Measurements from ENCODE around the gene RAET1L.
A peak's percentile ranks its signal among the peaks of the same experiment; 100 is the strongest.
"Not testable (repeated sequence)": the region's sequence is repeated elsewhere in the genome, so short reads cannot be mapped to it uniquely, and the experiment has no call there.

Gene RAET1L

GRCh38 chr6:150025201-150025917 lies at the start of gene RAET1L:
TSS of gene RAET1L (minus strand) at chr6:150025532. CDS start at chr6:150025471, 61 bp downstream.
- DNase-seq (ENCODE audit: low read depth in 3 of 3): peak in 1 of 3 experiments; percentile 25

- DNase-seq (ENCODE audit: low read depth in 3 of 3): no peak
Observed at GRCh38 chr6:150075034-150075421, 49.7 kb upstream of the RAET1L start.

GRCh38 chr6:150074396-150075033 lies 49.2 kb upstream of the RAET1L start:
- DNase-seq (ENCODE audit: low read depth in 3 of 3): not testable (repeated sequence)

GRCh38 chr6:150072201-150072600 lies 46.9 kb upstream of the RAET1L start:
- DNase-seq (ENCODE audit: low read depth in 3 of 3): peak in 1 of 3 experiments; percentile 24

DNA sequence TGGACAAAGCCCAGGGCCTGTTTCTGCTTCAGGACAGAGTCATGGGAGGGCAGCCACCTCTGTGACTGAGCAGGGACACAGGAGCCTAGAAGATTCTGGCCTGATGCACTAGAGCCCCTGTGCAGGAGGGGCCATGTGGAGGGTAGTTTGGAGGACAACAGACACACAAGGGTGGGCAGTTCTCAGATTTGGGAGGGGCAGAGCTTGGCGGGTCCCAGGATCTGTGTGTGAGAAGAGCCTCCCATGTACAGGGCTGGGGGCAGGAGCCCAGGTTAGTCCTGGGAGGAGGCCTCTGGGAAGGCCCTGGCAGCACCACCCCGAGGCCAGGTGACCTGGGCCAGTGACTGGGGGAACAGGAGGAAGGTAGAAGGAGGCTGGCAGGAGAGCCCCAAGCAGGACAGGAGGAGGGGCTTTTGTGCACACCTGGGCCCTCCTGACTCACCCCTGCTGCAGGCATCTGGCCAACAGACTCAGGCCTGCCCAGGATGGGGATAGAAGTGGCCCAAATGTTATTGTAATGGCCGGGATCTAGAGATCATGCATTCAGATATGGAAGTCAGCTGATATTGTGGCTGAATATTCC lies 45.0 kb upstream of the RAET1L start:
- no peak for DNase-seq (ENCODE audit: low read depth in 3 of 3)

- no peak for DNase-seq (ENCODE audit: low read depth in 3 of 3)
Observed at GRCh38 chr6:150069706-150070105, 44.4 kb upstream of the RAET1L start.

GRCh38 chr6:150068720-150069648 lies 43.7 kb upstream of the RAET1L start, which contains the start of gene ULBP3:
TSS of gene ULBP3 (minus strand) at chr6:150069121. CDS start at chr6:150069066, 55 bp downstream.
- DNase-seq (ENCODE audit: low read depth in 3 of 3): peak; percentile 43 to 76 (median 50)

DNA sequence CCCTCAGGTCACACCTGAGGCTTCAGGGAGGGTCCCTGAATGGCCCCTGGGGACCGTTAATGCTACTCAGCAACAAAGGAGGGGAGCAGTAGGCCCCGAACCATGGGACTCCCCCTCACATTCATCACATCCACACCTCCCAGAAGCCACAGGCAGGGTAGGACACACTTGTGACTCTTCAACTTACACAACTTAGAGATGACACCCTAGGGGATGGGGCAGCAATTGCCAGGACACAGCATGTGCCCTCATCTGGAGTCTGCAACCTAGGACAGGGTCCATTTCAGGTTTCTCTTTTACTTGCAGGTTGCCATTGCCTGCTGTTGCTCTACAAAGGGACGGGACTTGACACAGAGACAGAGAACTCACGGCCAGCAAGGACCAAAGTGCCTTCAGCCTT lies 42.8 kb upstream of the RAET1L start:
- no peak for DNase-seq (ENCODE audit: low read depth in 3 of 3)

GRCh38 chr6:150065083-150065482 lies 39.8 kb upstream of the RAET1L start:
- DNase-seq (ENCODE audit: low read depth in 3 of 3): no peak

- DNase-seq (ENCODE audit: low read depth in 3 of 3): no peak
Observed at GRCh38 chr6:150063640-150064039, 38.3 kb upstream of the RAET1L start.

DNA sequence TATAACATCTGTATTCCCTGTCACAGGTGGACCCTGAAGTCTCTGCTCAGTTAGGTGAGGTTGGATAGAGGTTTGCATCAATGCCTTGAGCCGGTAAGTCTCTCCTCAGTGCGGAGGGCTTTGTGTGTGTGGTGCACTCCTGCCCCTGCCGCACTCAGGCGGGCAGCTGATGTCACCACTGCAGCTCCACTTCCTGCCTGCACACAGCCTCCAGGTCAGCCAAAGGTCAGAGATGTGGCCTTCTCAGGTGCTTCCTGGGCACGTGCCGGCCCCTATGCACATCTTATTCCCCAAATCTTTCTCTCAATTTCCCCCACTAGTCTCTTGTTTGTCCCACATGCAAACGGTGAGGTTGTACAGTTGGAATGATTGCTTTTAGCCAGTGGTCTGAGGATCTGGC lies 34.6 kb upstream of the RAET1L start:
- not testable (repeated sequence) for DNase-seq (ENCODE audit: low read depth in 3 of 3)

DNA sequence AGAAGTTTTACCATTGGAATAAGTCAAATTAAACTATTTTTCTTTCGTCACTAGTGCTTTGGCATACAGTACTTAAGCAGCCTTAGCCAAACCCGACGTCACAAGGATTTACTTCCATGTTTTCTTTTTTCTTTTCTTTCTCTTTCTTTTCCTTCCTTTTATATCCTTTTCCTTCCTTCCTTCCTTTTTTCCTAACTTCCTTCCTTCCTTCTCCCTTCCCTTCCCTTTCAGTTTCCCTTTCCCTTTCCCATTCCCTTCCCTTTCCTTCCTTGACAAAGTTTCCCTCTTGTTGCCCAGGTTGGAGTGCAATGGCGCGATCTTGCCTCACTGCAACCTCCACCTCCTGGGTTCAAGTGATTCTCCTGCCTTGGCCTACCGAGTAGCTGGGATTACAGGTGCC lies 33.7 kb upstream of the RAET1L start:
- no peak for DNase-seq (ENCODE audit: low read depth in 3 of 3)

DNA sequence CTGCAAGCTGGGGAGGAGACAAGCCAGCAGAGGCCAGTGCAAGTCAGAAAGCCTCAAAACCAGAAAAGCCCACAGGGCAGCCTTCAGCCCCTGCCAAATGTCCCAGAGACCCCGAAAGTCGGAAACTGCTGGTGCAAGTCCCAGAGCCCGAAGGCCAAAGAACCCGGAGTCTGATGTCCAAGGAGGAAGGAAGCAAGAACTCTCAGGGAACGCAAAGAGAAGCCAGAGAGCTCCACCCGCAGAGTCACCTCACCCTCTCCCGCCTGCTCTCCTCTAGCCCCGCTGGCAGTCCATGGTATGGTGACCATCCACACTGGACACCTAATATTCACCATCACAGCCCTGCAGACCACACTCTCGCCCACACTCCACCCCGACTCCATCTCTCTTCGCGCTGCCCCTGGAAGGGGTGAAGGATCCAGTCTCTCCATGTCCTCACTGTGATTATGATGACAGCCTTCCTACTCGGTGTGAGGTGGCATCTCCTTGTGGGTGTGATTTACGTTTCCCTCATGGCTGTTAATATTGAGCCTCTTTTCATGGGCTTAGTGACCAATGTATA lies 33.0 kb upstream of the RAET1L start:
- DNase-seq (ENCODE audit: low read depth in 3 of 3): no peak

DNA sequence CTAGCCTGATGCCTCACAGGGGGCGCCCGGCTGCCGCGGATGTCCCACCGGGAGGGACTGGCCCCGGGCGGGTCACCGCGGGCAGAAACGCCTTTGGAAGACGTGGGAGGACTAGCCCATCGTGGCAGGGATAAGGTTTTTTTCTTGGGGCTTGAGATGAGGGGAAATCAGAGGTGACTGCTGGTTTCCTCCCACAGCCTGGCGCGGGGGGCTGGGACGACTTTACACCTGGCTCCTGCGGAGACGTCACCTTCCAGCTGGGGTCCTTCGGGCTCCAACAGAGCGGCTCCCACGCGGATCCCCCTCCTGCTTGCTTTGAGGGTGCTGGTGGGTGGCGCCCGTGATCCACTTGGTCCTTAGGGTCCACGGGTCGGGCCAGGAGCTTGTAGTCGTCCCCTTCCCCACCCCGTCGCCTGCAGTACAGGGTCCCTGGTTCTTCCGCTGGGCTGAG lies 32.2 kb upstream of the RAET1L start:
- DNase-seq (ENCODE audit: low read depth in 3 of 3): no peak

DNA sequence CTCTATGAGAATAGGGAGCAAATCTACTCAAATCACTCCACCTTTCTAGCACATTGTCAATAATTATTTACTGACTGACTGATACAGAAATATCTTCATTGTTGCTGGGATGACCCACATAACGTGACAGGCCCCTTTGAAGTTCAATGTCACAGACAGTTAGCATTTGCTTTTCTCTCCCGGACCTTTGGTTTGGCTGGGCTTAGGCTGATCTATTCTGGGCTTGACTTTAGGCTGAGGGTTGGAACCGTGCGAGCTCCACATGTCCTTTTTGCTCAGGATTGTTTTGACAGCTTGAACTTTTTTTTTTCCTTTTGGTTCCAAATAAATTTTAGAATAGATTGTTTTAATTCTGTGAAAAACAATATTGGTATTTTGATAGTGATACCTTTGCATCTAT lies 31.6 kb upstream of the RAET1L start:
- DNase-seq (ENCODE audit: low read depth in 3 of 3): no peak

DNA sequence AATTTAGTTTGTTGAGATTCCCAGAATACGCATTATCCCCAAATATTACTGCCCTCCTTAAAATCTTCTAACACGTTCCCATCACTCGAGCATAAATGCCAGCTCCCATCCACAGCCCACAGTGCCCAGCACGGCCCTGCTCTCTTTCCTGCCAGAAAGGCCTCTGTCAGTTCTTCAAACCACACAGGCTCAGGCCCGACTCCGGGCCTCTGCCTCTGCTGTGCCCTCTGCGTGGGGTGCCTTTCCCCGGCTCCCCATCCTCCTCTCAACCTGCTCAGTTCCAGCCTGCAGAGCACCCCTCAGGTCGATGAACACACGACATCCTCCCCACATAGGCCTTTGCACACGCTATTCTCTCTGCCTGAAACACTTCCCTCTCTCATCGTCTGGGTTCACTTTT lies 30.8 kb upstream of the RAET1L start:
- DNase-seq (ENCODE audit: low read depth in 3 of 3): no peak

DNA sequence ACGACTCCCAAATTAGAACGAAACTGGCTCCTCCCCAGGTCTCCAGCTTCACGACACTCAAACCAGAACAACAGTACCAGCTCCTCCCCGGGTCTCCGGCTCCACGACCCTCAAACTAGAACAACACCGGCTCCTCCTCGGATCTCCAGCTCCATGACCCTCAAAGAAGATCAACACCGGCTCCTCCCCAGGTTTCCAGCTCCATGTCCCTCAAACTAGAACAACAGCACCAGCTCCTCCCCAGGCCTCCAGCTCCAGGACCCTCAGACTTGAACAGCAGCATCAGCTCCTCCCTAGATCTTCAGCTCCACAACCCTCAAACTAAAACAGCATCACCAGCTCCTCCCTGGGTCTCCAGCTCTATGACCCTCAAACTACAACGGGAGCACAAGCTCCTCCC lies 29.8 kb upstream of the RAET1L start:
- no peak for DNase-seq (ENCODE audit: low read depth in 3 of 3)

GRCh38 chr6:150053450-150053849 lies 28.1 kb upstream of the RAET1L start:
- no peak for DNase-seq (ENCODE audit: low read depth in 3 of 3)

- no peak for DNase-seq (ENCODE audit: low read depth in 3 of 3)
Observed at GRCh38 chr6:150050846-150051245, 25.5 kb upstream of the RAET1L start.

DNA sequence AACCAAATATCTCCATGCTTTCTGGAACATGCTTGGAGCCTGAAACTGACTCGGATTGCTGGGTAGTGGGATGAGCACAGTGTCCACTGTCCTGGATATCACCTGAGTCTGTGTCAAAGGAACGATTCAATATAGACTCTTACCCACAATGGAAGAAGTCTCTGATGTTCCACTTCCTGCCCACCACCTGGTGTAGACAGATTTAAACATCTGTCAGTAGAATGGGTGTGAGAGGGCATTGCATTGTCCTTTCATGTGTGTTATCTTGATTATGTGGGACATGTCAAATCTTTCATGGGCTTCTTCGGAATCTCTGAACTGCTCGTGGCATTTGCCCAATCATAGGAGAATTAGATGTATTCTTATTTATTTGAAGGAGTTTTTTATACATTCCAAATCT lies 22.8 kb upstream of the RAET1L start:
- no peak for DNase-seq (ENCODE audit: low read depth in 3 of 3)

DNA sequence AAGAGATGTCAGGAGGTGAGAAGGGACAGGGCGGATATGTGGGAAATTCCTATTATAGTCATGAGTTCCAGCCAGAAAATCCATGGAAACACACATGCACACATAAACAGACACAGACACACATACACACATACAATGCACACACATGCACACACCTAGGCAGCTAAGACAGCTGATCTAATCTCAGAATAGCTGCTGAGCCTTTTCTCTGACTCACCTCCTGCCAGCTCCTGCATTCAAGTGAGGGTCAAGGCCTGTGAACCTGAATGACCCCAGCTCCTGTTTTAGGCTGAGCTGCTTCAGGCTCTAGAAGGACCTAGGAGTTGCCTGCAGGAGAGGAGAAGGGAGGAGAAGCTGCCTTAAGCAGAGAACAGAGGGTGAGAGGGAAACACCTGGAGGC lies 21.6 kb upstream of the RAET1L start:
- no peak for DNase-seq (ENCODE audit: low read depth in 3 of 3)
